H7 (cell line): Measurements from ENCODE around the gene C16orf86. TPM values are rescaled to one million over a fixed set of nuclear protein-coding genes. Genes with fewer than 3 reads are reported as not detected.

Experiments used
- DNase-seq: peaks from one replicate; pipeline ENCODE4 v3.0.0; 2012
- H3K27me3 ChIP-seq: 2 replicates; pipeline ENCODE4 v1.6.0; 2011; ENCODE audit warnings: mild to moderate bottlenecking, low read length; ENCODE audit not compliant: control insufficient read depth, insufficient read depth
- H3K36me3 ChIP-seq: replicated peaks from 2 replicates; pipeline ENCODE4 v1.5.1; 2011; ENCODE audit warnings: low read length; ENCODE audit not compliant: control insufficient read depth, insufficient read depth
- H3K4me3 ChIP-seq: 2 replicates; pipeline ENCODE4 v1.5.1; 2011; ENCODE audit warnings: low read depth, mild to moderate bottlenecking, control low read depth, low read length, moderate library complexity; ENCODE audit not compliant: insufficient read depth
- total RNA-seq: library from RNA; depleted of rRNA; stranded (reverse); fragments of >200 nt; shearing (Covaris generic); gene quantifications from 2 replicates; pipeline ENCODE4 v1.2.3, GENCODE V29; 2014

C16orf86 gene
- total RNA-seq, 1 experiment from 2014 or later, result 9.0 TPM

GRCh38 chr16:67668495-67669157 lies 2.0 kb downstream of the C16orf86 start:
- Histone ChIP-seq H3K36me3 (no peaks in the 10 kb centered on the region), H3K27me3 (peaks cover 12% of the 10 kb centered on the region; the same call in 1 of the 2 replicates), H3K4me3 (no peak overlapping the region)
- DNase-seq, result no peak

- peaks cover 12% of the 10 kb centered on the region; the same call in 1 of the 2 replicates for H3K27me3 ChIP-seq
- H3K36me3 ChIP-seq, result no peaks in the 10 kb centered on the region
- H3K4me3 ChIP-seq, result no peak overlapping the region
- DNase-seq, result no peak
These were observed 3.0 kb downstream of the C16orf86 start for GRCh38 chr16:67669499-67670101.

GRCh38 chr16:67672306-67672705 lies 5.7 kb downstream of the C16orf86 start:
- no peak overlapping the region for H3K4me3 ChIP-seq
- peaks cover 3% of the 10 kb centered on the region; the same call in 1 of the 2 replicates for H3K27me3 ChIP-seq
- peak; percentile 51 for DNase-seq
- no peaks in the 10 kb centered on the region for H3K36me3 ChIP-seq

- H3K4me3 ChIP-seq, result no peak overlapping the region
- no peaks in the 10 kb centered on the region for H3K36me3 ChIP-seq
- no peaks in the 10 kb centered on the region; the same call in 1 of the 2 replicates for H3K27me3 ChIP-seq
- DNase-seq, result peak; percentile 91
These were observed 6.4 kb downstream of the C16orf86 start for GRCh38 chr16:67672739-67673662.

- DNase-seq, result peak; percentile 56
- H3K4me3 ChIP-seq, result no peak overlapping the region
- no peaks in the 10 kb centered on the region for H3K36me3 ChIP-seq
- no peaks in the 10 kb centered on the region for H3K27me3 ChIP-seq
These were observed 7.3 kb downstream of the C16orf86 start for GRCh38 chr16:67673712-67674580.

GRCh38 chr16:67674851-67675578 lies 8.4 kb downstream of the C16orf86 start:
- H3K27me3 ChIP-seq, result no peaks in the 10 kb centered on the region
- H3K4me3 ChIP-seq, result no peak overlapping the region
- H3K36me3 ChIP-seq, result no peaks in the 10 kb centered on the region
- DNase-seq, result peak; percentile 33

- H3K4me3 ChIP-seq, result no peak overlapping the region
- DNase-seq, result peak; percentile 26
- no peaks in the 10 kb centered on the region for H3K36me3 ChIP-seq
- no peaks in the 10 kb centered on the region for H3K27me3 ChIP-seq
These were observed 8.9 kb downstream of the C16orf86 start for GRCh38 chr16:67675579-67675935.

GRCh38 chr16:67675999-67676398 lies 9.4 kb downstream of the C16orf86 start:
- no peaks in the 10 kb centered on the region for H3K27me3 ChIP-seq
- no peak for DNase-seq

GRCh38 chr16:67676516-67676915 lies 9.9 kb downstream of the C16orf86 start:
- DNase-seq, result no peak
- H3K27me3 ChIP-seq, result no peaks in the 10 kb centered on the region
- no peak overlapping the region for H3K4me3 ChIP-seq
- H3K36me3 ChIP-seq, result no peaks in the 10 kb centered on the region

More at GRCh38 chr16:67675999-67676398, 9.4 kb downstream of the C16orf86 start:
- H3K4me3 ChIP-seq, result no peak overlapping the region
- H3K36me3 ChIP-seq, result no peaks in the 10 kb centered on the region

GRCh38 chr16:67676939-67677338 lies 10.3 kb downstream of the C16orf86 start:
- H3K27me3 ChIP-seq, result no peaks in the 10 kb centered on the region
- no peak for DNase-seq

GRCh38 chr16:67677712-67678111 lies 11.1 kb downstream of the C16orf86 start:
- Histone ChIP-seq H3K36me3 (no peaks in the 10 kb centered on the region), H3K27me3 (no peaks in the 10 kb centered on the region), H3K4me3 (no peak overlapping the region)
- peak; percentile 37 for DNase-seq

More at GRCh38 chr16:67676939-67677338, 10.3 kb downstream of the C16orf86 start:
- no peak overlapping the region for H3K4me3 ChIP-seq
- H3K36me3 ChIP-seq, result no peaks in the 10 kb centered on the region

GRCh38 chr16:67678354-67679023 lies 11.9 kb downstream of the C16orf86 start:
- DNase-seq, result no peak
- Histone ChIP-seq H3K36me3 (no peaks in the 10 kb centered on the region; the same call in none of the 2 replicates), H3K4me3 (no peak overlapping the region), H3K27me3 (no peaks in the 10 kb centered on the region)
